Adrenal gland (tissue), 5 donors: ENCODE measurements around the gene LTA4H.

ENCODE experiments used
- POLR2A ChIP-seq, 2 donors: fragments of 450-650 bp; IDR thresholded peaks; one replicate each; pipeline ENCODE4 v1.6.1; 2017; ENCODE audit warnings: antibody characterized with exemption in 2 of 2, mild to moderate bottlenecking in 2 of 2, moderate library complexity in 1 of 2
- TF ChIP-seq, protein P1 (sequence below), 6 experiments: fragments of 450-650 bp in 4 of 6; fragments of 200-600 bp in 2 of 6; sonication (generic) in 1 of 6; IDR thresholded peaks; 1 replicate in 5 of 6; 2 replicates in 1 of 6; pipeline versions ENCODE4 v1.5.1 to v1.8.0; 2016 to 2021; ENCODE audit warnings: antibody characterized with exemption in 6 of 6, mild to moderate bottlenecking in 2 of 6, moderate library complexity in 1 of 6
- donor health status: DM: no; HTN: no; CAD: no.

DNA sequence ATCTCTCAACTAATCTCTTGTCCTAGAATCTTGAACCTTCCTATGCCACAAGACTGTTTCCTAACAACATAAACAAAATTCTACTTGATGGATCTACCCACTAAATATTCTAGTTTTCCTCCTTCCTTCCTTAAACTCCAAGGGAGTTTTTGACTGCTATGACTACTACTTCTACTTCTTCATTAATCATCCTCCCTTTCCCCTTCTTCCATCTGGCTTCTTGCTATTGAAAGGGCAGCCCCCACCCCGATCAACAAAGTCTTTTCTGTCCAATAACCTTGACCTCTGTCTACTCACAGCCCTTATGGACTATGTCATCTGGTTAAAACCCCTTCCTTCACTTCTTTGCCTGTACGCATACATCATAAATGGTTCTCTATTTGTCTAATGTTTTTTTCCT is 5.6 kb downstream of the LTA4H start:
- TF ChIP-seq POLR2A (IDR thresholded peaks at IDR 0.05), result no peak
- TF ChIP-seq, protein P1, sequence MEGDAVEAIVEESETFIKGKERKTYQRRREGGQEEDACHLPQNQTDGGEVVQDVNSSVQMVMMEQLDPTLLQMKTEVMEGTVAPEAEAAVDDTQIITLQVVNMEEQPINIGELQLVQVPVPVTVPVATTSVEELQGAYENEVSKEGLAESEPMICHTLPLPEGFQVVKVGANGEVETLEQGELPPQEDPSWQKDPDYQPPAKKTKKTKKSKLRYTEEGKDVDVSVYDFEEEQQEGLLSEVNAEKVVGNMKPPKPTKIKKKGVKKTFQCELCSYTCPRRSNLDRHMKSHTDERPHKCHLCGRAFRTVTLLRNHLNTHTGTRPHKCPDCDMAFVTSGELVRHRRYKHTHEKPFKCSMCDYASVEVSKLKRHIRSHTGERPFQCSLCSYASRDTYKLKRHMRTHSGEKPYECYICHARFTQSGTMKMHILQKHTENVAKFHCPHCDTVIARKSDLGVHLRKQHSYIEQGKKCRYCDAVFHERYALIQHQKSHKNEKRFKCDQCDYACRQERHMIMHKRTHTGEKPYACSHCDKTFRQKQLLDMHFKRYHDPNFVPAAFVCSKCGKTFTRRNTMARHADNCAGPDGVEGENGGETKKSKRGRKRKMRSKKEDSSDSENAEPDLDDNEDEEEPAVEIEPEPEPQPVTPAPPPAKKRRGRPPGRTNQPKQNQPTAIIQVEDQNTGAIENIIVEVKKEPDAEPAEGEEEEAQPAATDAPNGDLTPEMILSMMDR (IDR thresholded peaks at IDR 0.05), result no peak
